HepG2 (cell line): ENCODE data around the gene NMT2. TPM values are rescaled to one million over a fixed set of nuclear protein-coding genes. Genes with fewer than 3 reads are reported as not detected.

Experiments used
- BORCS8-MEF2B ChIP-seq: sonication (generic); formaldehyde crosslinking; IDR thresholded peaks from 2 replicates; pipeline ENCODE4 v1.8.0; 2022; ENCODE audit warnings: mild to moderate bottlenecking, missing genetic modification reagents
- FOXO1 ChIP-seq: sonication (generic); formaldehyde crosslinking; IDR thresholded peaks from 2 replicates; pipeline ENCODE4 v1.4.0; 2020; ENCODE audit warnings: missing genetic modification reagents
- IKZF1 ChIP-seq: fragments of 450-650 bp; IDR thresholded peaks from 2 replicates; pipeline ENCODE4 v1.7.1; 2016
- JUN ChIP-seq: sonication (generic); formaldehyde crosslinking; IDR thresholded peaks from 2 replicates; pipeline ENCODE4 v1.4.0; 2020; ENCODE audit warnings: mild to moderate bottlenecking, missing genetic modification reagents
- MAX ChIP-seq: IDR thresholded peaks from 2 replicates; pipeline ENCODE4 v1.6.1; 2012; ENCODE audit warnings: inconsistent platforms
- MXI1 ChIP-seq: IDR thresholded peaks from 3 replicates; pipeline ENCODE4 v1.6.1; 2012; ENCODE audit warnings: low read depth, low read length, inconsistent platforms, borderline replicate concordance
- NFE2 ChIP-seq: sonication (generic); formaldehyde crosslinking; IDR thresholded peaks from 2 replicates; pipeline ENCODE4 v1.4.0; 2020; ENCODE audit warnings: missing genetic modification reagents
- PHF20 ChIP-seq: sonication (generic); formaldehyde crosslinking; IDR thresholded peaks from 2 replicates; pipeline ENCODE4 v1.5.0; 2020; ENCODE audit warnings: mild to moderate bottlenecking, missing genetic modification reagents
- TFE3 ChIP-seq: IDR thresholded peaks from 2 replicates; pipeline ENCODE4 v1.6.1; 2016
- THAP11 ChIP-seq: IDR thresholded peaks from 2 replicates; pipeline ENCODE4 v1.6.1; 2016; ENCODE audit warnings: missing biosample characterization, missing genetic modification reagents
- THAP7 ChIP-seq: sonication (generic); formaldehyde crosslinking; IDR thresholded peaks from 2 replicates; pipeline ENCODE4 v1.8.1; 2023; ENCODE audit warnings: mild to moderate bottlenecking, missing genetic modification reagents
- ZFY ChIP-seq: sonication (generic); formaldehyde crosslinking; IDR thresholded peaks from 2 replicates; pipeline ENCODE4 v1.4.0; 2020; ENCODE audit warnings: missing genetic modification reagents
- ZNF136 ChIP-seq: sonication (generic); formaldehyde crosslinking; IDR thresholded peaks from 2 replicates; pipeline ENCODE4 v1.8.1; 2022; ENCODE audit warnings: low read depth, mild to moderate bottlenecking, moderate library complexity, missing genetic modification reagents
- ZNF335 ChIP-seq: sonication (generic); formaldehyde crosslinking; IDR thresholded peaks from 2 replicates; pipeline ENCODE4 v1.4.0; 2020; ENCODE audit warnings: missing genetic modification reagents
- ZNF761 ChIP-seq: sonication (generic); formaldehyde crosslinking; conservative IDR thresholded peaks from 2 replicates; pipeline ENCODE4 v1.4.0; 2020; ENCODE audit warnings: mild to moderate bottlenecking, missing genetic modification reagents
- polyA plus RNA-seq, 8 experiments: library from polyadenylated mRNA; depleted of rRNA in 3 of 8; stranded (reverse) in 7 of 8; unstranded in 1 of 8; fragments of >200 nt; fragmentation: Illumina TruSeq in 4 of 8; extraction: Trizol in 4 of 8; gene quantifications; 2 replicates each; pipeline versions ENCODE4 v1.2.1 to v1.2.3, GENCODE V29; 2011 to 2016; ENCODE audit warnings: low read depth in 4 of 8, missing spikeins in 1 of 8, mixed read lengths in 1 of 8; ENCODE audit not compliant: insufficient read depth in 1 of 8
- total RNA-seq, 5 experiments: library from RNA; depleted of rRNA; stranded (reverse); fragments of >200 nt; fragmentation: Illumina TruSeq; extraction: Trizol; gene quantifications; 2 replicates each; pipeline ENCODE4 v1.2.3, GENCODE V29; 2016; ENCODE audit warnings: low read depth in 1 of 5
- TF ChIP-seq, protein P1 (sequence below): sonication (generic); formaldehyde crosslinking; IDR thresholded peaks from 2 replicates; pipeline ENCODE4 v1.8.0; 2022; ENCODE audit warnings: mild to moderate bottlenecking, missing genetic modification reagents, borderline replicate concordance
- TF ChIP-seq, protein P2 (sequence below): sonication (generic); formaldehyde crosslinking; IDR thresholded peaks from 2 replicates; pipeline ENCODE4 v1.4.0; 2020; ENCODE audit warnings: mild to moderate bottlenecking, missing genetic modification reagents
- TF ChIP-seq, protein P3 (sequence below): sonication (generic); formaldehyde crosslinking; conservative IDR thresholded peaks from 2 replicates; pipeline ENCODE4 v1.4.0; 2020; ENCODE audit warnings: mild to moderate bottlenecking, missing genetic modification reagents, moderate library complexity

NMT2 gene
- total and polyA plus RNA-seq, 2 of the 13 experiments (the other 11 are each of a cell fraction or from before 2014, with no cell fraction given): 10.1 to 23.8 TPM

GRCh38 chr10:15097011-15097812 lies 71.3 kb downstream of the NMT2 start, which contains the start of gene RPP38 (continued):
- TF ChIP-seq MXI1 (peak; percentile 89; the same call in 2 of the 3 replicates), ZNF335 (CRISPR knock-in tag) (0 out of 2 replicates have a peak, but pooled peaks have one; percentile 49), ZNF136 (CRISPR knock-in tag) (peak; percentile 84; the same call in 1 of the 2 replicates), ZNF761 (CRISPR knock-in tag) (peak; percentile 27; the same call in 1 of the 2 replicates), THAP11 (CRISPR knock-in tag) (peak; percentile 83), BORCS8-MEF2B (peak; percentile 94), FOXO1 (peak; percentile 35; the same call in 1 of the 2 replicates), PHF20 (CRISPR knock-in tag) (peak; percentile 90), THAP7 (no peak), MAX (peak; percentile 92), NFE2 (CRISPR knock-in tag) (no peak), ZFY (peak; percentile 99), JUN (CRISPR knock-in tag) (no peak), IKZF1 (no peak), TFE3 (CRISPR knock-in tag) (peak; percentile 66; the same call in 1 of the 2 replicates)
- TF ChIP-seq, protein P1, sequence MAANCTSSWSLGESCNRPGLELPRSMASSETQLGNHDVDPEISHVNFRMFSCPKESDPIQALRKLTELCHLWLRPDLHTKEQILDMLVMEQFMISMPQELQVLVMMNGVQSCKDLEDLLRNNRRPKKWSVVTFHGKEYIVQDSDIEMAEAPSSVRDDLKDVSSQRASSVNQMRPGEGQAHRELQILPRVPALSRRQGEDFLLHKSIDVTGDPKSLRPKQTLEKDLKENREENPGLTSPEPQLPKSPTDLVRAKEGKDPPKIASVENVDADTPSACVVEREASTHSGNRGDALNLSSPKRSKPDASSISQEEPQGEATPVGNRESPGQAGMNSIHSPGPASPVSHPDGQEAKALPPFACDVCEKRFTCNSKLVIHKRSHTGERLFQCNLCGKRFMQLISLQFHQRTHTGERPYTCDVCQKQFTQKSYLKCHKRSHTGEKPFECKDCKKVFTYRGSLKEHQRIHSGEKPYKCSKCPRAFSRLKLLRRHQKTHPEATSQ: 0 out of 2 replicates have a peak, but pooled peaks have one; percentile 85
- TF ChIP-seq, protein P2, sequence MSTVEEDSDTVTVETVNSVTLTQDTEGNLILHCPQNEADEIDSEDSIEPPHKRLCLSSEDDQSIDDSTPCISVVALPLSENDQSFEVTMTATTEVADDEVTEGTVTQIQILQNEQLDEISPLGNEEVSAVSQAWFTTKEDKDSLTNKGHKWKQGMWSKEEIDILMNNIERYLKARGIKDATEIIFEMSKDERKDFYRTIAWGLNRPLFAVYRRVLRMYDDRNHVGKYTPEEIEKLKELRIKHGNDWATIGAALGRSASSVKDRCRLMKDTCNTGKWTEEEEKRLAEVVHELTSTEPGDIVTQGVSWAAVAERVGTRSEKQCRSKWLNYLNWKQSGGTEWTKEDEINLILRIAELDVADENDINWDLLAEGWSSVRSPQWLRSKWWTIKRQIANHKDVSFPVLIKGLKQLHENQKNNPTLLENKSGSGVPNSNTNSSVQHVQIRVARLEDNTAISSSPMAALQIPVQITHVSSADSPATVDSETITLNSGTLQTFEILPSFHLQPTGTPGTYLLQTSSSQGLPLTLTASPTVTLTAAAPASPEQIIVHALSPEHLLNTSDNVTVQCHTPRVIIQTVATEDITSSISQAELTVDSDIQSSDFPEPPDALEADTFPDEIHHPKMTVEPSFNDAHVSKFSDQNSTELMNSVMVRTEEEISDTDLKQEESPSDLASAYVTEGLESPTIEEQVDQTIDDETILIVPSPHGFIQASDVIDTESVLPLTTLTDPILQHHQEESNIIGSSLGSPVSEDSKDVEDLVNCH (CRISPR knock-in tag): no peak
- TF ChIP-seq, protein P3, sequence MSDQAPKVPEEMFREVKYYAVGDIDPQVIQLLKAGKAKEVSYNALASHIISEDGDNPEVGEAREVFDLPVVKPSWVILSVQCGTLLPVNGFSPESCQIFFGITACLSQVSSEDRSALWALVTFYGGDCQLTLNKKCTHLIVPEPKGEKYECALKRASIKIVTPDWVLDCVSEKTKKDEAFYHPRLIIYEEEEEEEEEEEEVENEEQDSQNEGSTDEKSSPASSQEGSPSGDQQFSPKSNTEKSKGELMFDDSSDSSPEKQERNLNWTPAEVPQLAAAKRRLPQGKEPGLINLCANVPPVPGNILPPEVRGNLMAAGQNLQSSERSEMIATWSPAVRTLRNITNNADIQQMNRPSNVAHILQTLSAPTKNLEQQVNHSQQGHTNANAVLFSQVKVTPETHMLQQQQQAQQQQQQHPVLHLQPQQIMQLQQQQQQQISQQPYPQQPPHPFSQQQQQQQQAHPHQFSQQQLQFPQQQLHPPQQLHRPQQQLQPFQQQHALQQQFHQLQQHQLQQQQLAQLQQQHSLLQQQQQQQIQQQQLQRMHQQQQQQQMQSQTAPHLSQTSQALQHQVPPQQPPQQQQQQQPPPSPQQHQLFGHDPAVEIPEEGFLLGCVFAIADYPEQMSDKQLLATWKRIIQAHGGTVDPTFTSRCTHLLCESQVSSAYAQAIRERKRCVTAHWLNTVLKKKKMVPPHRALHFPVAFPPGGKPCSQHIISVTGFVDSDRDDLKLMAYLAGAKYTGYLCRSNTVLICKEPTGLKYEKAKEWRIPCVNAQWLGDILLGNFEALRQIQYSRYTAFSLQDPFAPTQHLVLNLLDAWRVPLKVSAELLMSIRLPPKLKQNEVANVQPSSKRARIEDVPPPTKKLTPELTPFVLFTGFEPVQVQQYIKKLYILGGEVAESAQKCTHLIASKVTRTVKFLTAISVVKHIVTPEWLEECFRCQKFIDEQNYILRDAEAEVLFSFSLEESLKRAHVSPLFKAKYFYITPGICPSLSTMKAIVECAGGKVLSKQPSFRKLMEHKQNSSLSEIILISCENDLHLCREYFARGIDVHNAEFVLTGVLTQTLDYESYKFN (CRISPR knock-in tag): peak; percentile 24; the same call in 1 of the 2 replicates
